ENCODE data around the gene SLC25A27. TPM values are rescaled to one million over a fixed set of nuclear protein-coding genes. Genes with fewer than 3 reads are reported as not detected.
"Not testable (repeated sequence)": the region's sequence is repeated elsewhere in the genome, so short reads cannot be mapped to it uniquely, and the experiment has no call there.

Gene SLC25A27
- total RNA-seq, 2 experiments from 2014 or later, result 1.6 to 2.0 TPM

DNA sequence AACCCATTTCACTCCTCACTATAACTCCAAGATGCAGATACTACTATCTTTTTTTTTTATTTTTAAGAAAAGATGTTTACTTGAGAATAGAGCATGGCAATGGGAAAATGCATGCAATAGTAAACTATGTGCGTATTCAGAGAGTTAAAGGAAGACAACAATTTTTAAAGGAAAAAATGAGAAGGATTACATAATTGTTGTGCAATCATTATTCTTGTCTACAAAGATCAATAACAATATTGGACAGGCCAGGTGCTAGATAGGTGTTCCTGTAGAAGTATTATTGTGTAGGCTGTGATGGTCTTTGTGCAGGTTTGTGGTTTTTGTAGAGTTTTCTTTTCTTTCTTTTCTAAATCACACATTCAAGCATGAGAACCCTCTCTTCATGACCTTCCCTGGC is 20.7 kb upstream of the SLC25A27 start:
- no peaks in the 10 kb centered on the region for H3K4me1 Mint-ChIP-seq (ENCODE audit: low read depth)
- H3K9me3 Mint-ChIP-seq, result no peaks in the 10 kb centered on the region
- H3K36me3 Mint-ChIP-seq (ENCODE audit: low read depth), result no peaks in the 10 kb centered on the region
- H3K27ac Mint-ChIP-seq, result no peak overlapping the region
- no peak overlapping the region for H3K4me3 Mint-ChIP-seq
- H3K27me3 Mint-ChIP-seq (ENCODE audit: low read depth), result peaks cover 10% of the 10 kb centered on the region
- intact Hi-C loops (cut with micrococcal nuclease), result no loop called here
- CTCF ChIA-PET, result interaction anchor here (0.6 kb wide), 1 partner anchor 233 kb away, joined by 3 read pairs; no protein-coding TSS in a partner anchor
- DNase-seq, result no peak

DNA sequence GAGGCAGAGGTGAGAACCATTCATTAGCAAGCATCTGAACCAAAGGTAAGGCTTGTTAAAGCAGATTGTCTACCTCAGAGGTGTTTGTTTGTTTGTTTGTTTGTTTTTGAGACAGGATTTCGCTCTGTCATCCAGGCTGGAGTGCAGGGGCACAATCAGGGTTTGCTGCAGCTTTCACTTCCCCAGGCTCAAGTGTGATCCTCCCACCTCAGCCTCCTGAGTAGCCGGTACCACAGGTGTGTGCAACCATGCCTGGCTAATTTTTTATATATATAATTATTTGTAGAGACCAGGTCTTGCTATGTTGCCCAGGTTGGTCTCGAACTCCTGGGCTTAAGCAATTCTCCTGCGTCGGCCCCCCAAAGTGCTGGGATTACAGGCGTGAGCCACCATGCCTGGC is 17.3 kb upstream of the SLC25A27 start:
- DNase-seq, result no peak
- Mint-ChIP-seq H3K36me3 (ENCODE audit: low read depth) (no peaks in the 10 kb centered on the region), H3K4me3 (no peak overlapping the region), H3K27ac (no peak overlapping the region), H3K9me3 (no peaks in the 10 kb centered on the region), H3K4me1 (ENCODE audit: low read depth) (no peaks in the 10 kb centered on the region), H3K27me3 (ENCODE audit: low read depth) (peaks cover 26% of the 10 kb centered on the region)
- intact Hi-C loops (cut with micrococcal nuclease), result no loop called here
- CTCF ChIA-PET, result no interaction called here

DNA sequence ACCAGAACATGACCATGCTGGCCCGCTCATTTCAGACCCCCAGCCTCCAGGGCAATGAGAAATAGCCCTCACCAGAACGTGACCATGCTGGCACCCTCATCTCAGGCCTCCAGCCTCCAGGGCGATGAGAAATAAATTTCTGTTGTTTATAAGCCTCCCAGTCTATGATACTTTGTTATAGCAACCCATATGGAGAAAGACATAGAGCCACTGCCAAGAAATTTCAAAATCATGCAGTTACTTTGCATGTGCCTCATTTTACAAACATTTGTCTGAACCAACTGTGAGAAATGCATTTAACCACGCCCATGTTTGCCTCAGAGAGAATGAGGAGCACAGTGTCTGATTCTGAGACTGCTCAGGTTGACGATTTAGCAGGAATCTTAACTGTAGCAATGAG is 15.6 kb upstream of the SLC25A27 start:
- no peak for DNase-seq
- Mint-ChIP-seq H3K9me3 (no peaks in the 10 kb centered on the region), H3K27me3 (ENCODE audit: low read depth) (peaks cover 26% of the 10 kb centered on the region), H3K4me1 (ENCODE audit: low read depth) (no peaks in the 10 kb centered on the region), H3K27ac (no peak overlapping the region), H3K36me3 (ENCODE audit: low read depth) (no peaks in the 10 kb centered on the region), H3K4me3 (no peak overlapping the region)
- intact Hi-C loops (cut with micrococcal nuclease), result no loop called here
- CTCF ChIA-PET, result no interaction called here

DNA sequence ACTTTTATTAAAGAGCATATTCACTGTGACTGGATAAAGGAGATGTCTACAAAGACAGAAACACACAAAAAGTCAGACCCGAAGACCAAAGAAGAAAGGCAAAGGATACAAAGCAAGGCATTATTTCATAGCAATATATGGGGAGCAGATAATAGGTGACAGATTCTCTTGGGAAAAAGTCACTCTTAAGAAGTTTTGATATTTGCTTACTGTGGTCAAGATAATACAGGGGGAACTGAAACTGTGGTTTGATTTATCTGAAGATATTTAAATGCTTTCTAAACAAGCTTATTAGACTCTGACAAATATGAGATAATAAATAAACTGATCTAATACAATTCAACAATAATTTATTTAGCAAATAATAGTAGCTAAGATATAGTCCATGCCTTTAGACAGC is 14.8 kb upstream of the SLC25A27 start:
- intact Hi-C loops (cut with micrococcal nuclease), result no loop called here
- CTCF ChIA-PET, result no interaction called here
- H3K27ac Mint-ChIP-seq, result no peak overlapping the region
- no peak overlapping the region for H3K4me3 Mint-ChIP-seq
- no peaks in the 10 kb centered on the region for H3K36me3 Mint-ChIP-seq (ENCODE audit: low read depth)
- peaks cover 4% of the 10 kb centered on the region for H3K4me1 Mint-ChIP-seq (ENCODE audit: low read depth)
- peaks cover 21% of the 10 kb centered on the region for H3K27me3 Mint-ChIP-seq (ENCODE audit: low read depth)
- H3K9me3 Mint-ChIP-seq, result no peaks in the 10 kb centered on the region
- DNase-seq, result no peak

DNA sequence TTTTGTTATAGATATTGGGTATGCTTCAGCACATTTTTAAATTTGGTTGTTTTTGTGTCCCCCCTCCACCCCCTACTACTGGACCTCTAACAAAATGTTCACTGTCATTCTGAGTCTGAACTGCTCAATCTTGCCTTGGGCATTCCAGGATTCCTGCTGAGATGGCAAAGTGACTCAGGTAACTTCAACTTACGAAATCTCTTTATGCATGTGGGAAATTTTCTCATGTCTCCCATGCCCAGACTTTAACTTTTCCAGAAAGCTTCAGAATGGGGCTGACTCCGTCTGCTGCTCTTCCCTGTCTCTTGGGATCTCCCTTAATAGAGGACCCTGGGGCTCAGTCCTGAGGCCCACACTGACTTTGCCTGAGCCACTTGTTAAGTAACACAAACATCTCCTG is 14.1 kb upstream of the SLC25A27 start:
- Mint-ChIP-seq H3K27me3 (ENCODE audit: low read depth) (peaks cover 21% of the 10 kb centered on the region), H3K9me3 (no peaks in the 10 kb centered on the region), H3K4me3 (no peak overlapping the region), H3K4me1 (ENCODE audit: low read depth) (peaks cover 11% of the 10 kb centered on the region), H3K36me3 (ENCODE audit: low read depth) (no peaks in the 10 kb centered on the region), H3K27ac (no peak overlapping the region)
- DNase-seq, result no peak
- CTCF ChIA-PET, result no interaction called here
- intact Hi-C loops (cut with micrococcal nuclease), result no loop called here

DNA sequence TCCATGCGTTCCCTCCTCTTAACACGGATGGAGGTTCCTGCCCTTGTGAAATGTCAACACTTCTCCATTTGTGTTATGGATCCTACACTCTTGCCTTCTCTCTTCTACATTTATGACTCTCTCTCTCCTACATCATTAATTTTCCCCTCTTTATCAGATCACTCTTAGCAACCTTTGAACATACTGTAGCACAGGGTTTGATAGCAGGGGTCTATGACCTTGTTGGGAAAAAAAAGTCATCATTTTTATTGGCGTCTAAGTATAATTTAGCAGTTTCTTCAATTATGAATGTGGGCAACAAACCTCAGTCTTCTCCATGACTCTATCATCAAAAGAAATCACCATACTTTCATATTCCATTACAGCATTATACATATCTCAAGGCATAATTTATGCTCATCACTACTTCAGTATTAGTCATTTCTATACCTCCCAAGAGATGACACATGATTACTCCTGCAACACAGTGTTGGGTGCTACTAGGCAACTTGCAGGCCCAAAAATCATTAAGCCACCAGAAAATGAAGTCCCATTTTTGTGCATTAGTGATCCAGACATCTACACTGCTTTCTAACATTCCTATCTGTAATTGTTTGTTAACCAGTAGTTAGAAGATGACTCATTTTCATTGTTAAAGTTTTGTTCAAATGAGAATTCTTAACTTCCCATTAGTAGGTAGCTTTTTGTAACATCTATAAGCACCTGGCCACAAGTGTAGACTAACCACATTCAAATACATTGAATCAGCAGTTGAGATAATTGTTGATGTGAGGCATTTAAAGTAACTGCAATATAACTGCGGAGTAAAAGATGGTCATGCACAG is 9.6 kb upstream of the SLC25A27 start:
- DNase-seq, result peak; percentile 10

DNA sequence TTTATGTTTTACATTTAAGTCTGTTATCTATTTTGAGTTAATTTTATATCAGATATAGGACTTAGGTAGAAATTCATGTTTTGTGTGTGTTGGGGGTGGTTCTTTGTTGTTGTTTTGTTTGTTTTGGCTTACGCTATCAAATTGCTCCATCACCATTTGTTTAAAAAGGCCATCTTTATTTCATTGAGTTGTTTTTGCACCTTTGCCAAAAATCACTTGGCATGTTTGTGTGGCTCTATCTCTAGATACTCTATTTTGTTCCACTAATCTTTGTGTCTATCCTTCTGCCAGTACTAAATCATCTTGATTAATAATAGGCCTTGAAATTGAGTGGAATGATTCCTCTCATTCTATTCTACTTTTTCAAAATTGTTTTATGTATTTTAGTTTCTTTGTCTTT is 7.5 kb upstream of the SLC25A27 start:
- Mint-ChIP-seq H3K4me3 (no peak overlapping the region), H3K4me1 (ENCODE audit: low read depth) (peaks cover 11% of the 10 kb centered on the region), H3K9me3 (no peaks in the 10 kb centered on the region), H3K27me3 (ENCODE audit: low read depth) (peaks cover 8% of the 10 kb centered on the region), H3K27ac (no peak overlapping the region), H3K36me3 (ENCODE audit: low read depth) (no peaks in the 10 kb centered on the region)
- intact Hi-C loops (cut with micrococcal nuclease), result loop anchor here (10.0 kb wide), 1 partner anchor 1070 kb away; no protein-coding TSS in a partner anchor
- DNase-seq, result no peak
- CTCF ChIA-PET, result no interaction called here

More for the DNA sequence above, 9.6 kb upstream of the SLC25A27 start:
- no peaks in the 10 kb centered on the region for H3K36me3 Mint-ChIP-seq (ENCODE audit: low read depth)
- no peaks in the 10 kb centered on the region for H3K9me3 Mint-ChIP-seq
- no peak overlapping the region for H3K4me3 Mint-ChIP-seq
- H3K4me1 Mint-ChIP-seq (ENCODE audit: low read depth), result peaks cover 11% of the 10 kb centered on the region
- intact Hi-C loops (cut with micrococcal nuclease), result loop anchor here (1.0 to 10.0 kb wide), 4 partner anchors 9 to 1072 kb away; partner anchors contain the start of genes CYP39A1 and SLC25A27
- CTCF ChIA-PET, result no interaction called here
- H3K27ac Mint-ChIP-seq, result peak overlapping the region; percentile 24
- peaks cover 14% of the 10 kb centered on the region for H3K27me3 Mint-ChIP-seq (ENCODE audit: low read depth)

DNA sequence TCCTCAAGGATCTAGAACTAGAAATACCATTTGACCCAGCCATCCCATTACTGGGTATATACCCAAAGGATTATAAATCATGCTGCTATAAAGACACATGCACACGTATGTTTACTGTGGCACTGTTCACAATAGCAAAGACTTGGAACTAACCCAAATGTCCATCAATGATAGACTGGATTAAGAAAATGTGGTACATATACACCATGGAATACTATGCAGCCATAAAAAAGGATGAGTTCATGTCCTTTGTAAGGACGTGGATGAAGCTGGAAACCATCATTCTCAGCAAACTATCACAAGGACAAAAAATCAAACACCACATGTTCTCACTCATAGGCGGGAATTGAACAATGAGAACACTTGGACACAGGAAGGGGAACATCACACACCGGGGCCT is 4.7 kb upstream of the SLC25A27 start:
- intact Hi-C loops (cut with micrococcal nuclease), result loop anchor here (10.0 kb wide), 1 partner anchor 1067 kb away; no protein-coding TSS in a partner anchor
- H3K9me3 Mint-ChIP-seq; H3K27ac Mint-ChIP-seq; H3K4me3 Mint-ChIP-seq; DNase-seq; CTCF ChIA-PET; H3K36me3 Mint-ChIP-seq (ENCODE audit: low read depth): not testable (repeated sequence)
- H3K4me1 Mint-ChIP-seq (ENCODE audit: low read depth), result peaks cover 14% of the 10 kb centered on the region
- peaks cover 26% of the 10 kb centered on the region for H3K27me3 Mint-ChIP-seq (ENCODE audit: low read depth)

DNA sequence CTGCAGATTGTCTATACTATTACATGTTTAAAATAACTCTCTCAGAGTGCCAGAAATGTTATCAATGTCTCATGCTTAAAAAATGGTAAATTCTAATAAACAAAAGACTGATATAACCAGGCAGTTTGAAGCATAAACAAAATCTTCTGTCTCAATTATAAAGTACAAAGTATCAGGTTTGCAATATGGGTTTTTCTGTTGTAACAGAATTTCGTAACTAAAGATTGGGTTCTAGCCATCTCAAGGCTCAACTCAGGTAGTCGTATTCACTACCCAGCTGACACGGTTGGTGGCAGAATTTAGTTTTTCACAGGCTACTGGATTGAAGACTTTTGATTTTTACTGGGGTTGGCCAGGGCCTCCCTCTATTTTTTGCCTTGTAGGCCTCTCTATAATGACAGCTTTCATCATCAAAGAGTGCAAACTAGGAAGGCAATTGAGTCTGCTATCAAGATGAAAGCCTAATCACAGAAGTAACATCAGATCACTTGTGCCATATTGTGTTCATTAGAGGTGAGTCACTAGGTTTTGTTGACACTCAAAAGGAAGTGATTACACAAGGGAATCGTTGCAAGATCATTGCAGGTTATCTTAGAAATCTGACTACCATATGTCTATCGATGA is 3.8 kb upstream of the SLC25A27 start:
- Mint-ChIP-seq H3K27ac (no peak overlapping the region), H3K4me3 (no peak overlapping the region), H3K9me3 (no peaks in the 10 kb centered on the region), H3K36me3 (ENCODE audit: low read depth) (no peaks in the 10 kb centered on the region), H3K27me3 (ENCODE audit: low read depth) (peaks cover 31% of the 10 kb centered on the region), H3K4me1 (ENCODE audit: low read depth) (peaks cover 13% of the 10 kb centered on the region)
- DNase-seq, result no peak
- CTCF ChIA-PET, result interaction anchor here (0.6 kb wide), 1 partner anchor 11 kb away, joined by 3 read pairs; no protein-coding TSS in a partner anchor
- intact Hi-C loops (cut with micrococcal nuclease), result loop anchor here (10.0 kb wide), 1 partner anchor 1066 kb away; no protein-coding TSS in a partner anchor

DNA sequence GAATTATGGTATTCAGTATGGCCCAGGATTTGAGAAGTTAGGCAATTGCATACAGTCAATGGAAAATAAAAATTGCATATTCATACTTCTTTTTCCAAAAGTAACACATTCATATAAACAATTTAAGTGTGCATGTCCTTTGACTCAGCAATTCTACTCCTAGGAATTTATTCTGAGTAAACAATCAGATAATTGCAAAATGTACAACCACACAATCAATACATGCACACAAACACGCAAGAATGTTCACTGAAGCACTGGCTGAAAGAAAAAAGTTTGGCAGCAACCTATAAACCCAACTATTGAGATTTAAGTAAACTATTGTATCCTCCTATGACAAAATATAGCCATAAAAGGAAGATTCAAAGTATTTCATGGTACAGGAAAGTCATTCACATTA is 1.8 kb upstream of the SLC25A27 start:
- intact Hi-C loops (cut with micrococcal nuclease), result no loop called here
- Mint-ChIP-seq H3K9me3 (no peaks in the 10 kb centered on the region), H3K4me1 (ENCODE audit: low read depth) (peaks cover 13% of the 10 kb centered on the region), H3K27me3 (ENCODE audit: low read depth) (peaks cover 39% of the 10 kb centered on the region), H3K27ac (no peak overlapping the region), H3K4me3 (no peak overlapping the region), H3K36me3 (ENCODE audit: low read depth) (no peaks in the 10 kb centered on the region)
- CTCF ChIA-PET, result no interaction called here
- no peak for DNase-seq

DNA sequence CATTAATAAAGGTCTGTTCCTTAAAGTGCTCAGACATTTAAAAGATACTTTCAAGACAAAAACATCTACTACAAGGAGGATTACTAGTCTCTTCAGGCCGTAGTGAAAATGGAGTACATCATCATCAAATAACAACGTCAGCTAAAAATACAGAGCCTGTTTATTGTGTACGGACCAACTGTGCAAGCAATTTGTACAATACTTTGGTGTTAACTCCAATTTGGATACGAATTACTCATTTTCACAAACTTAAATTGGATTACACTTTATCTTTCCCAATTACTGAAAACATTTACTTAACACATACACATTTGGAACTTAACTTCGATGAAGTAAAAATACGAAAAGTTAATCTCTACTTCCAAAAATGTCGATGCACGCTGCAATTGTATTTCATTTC is 959 bp upstream of the SLC25A27 start:
- H3K27me3 Mint-ChIP-seq (ENCODE audit: low read depth), result peaks cover 39% of the 10 kb centered on the region
- H3K4me1 Mint-ChIP-seq (ENCODE audit: low read depth), result peaks cover 13% of the 10 kb centered on the region
- no peaks in the 10 kb centered on the region for H3K36me3 Mint-ChIP-seq (ENCODE audit: low read depth)
- no peaks in the 10 kb centered on the region for H3K9me3 Mint-ChIP-seq
- no peak overlapping the region for H3K27ac Mint-ChIP-seq
- intact Hi-C loops (cut with micrococcal nuclease), result loop anchor here (1.0 kb wide), 2 partner anchors 9 to 523 kb away; partner anchors contain the start of gene ENPP4
- peak overlapping the region; percentile 88 for H3K4me3 Mint-ChIP-seq
- no peak for DNase-seq
- CTCF ChIA-PET, result no interaction called here

DNA sequence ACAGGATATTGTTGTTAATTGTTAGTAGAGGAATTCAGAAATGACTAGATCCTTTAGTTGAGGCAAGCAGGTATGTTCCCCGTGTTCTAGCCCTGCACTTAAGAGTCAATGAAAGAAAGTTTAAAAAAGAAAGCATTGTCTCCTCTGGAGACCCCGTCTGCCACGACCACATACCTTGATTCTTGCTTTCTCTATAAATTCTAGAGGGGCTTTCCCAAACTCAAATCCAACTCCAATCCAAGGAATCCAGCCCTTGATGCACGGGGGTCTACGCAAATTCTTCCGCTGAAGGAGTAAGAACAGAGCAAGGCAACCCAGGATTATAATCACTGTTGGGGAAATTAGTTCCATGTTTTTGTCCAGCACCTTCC is 558 bp upstream of the SLC25A27 start:
- no peaks in the 10 kb centered on the region for H3K9me3 Mint-ChIP-seq
- H3K36me3 Mint-ChIP-seq (ENCODE audit: low read depth), result no peaks in the 10 kb centered on the region
- intact Hi-C loops (cut with micrococcal nuclease), result loop anchor here (1.0 kb wide), 2 partner anchors 9 to 523 kb away; partner anchors contain the start of gene ENPP4
- H3K27ac Mint-ChIP-seq, result no peak overlapping the region
- peaks cover 39% of the 10 kb centered on the region for H3K27me3 Mint-ChIP-seq (ENCODE audit: low read depth)
- no peak for DNase-seq
- H3K4me1 Mint-ChIP-seq (ENCODE audit: low read depth), result peaks cover 13% of the 10 kb centered on the region
- H3K4me3 Mint-ChIP-seq, result peak overlapping the region; percentile 88
- CTCF ChIA-PET, result no interaction called here

All from activated naive CD4-positive, alpha-beta T cell treated with anti-CD3 and anti-CD28 coated beads for 36 hours (primary cell).